ENCODE measurements around the gene CDH12.
"Not testable (repeated sequence)": the region's sequence is repeated elsewhere in the genome, so short reads cannot be mapped to it uniquely, and the experiment has no call there.

Gene CDH12

DNA sequence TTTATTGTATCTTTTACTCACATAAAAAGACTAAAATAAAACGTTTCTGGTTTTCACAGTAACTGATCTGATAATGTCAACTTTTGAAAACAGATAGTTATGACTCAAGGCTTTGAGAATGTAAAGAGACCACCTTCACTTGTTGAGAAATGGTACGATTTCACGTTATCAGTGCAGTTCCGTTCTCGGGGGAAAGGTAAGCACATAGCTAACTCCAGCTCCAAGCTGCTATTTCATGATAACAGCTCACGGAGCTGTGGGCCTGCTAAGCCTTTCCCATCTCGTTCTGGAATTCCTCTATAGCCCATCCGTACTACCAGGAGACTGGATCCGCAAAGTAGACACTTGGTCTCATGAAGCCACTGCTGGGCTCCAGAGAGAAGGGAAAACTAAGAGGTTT, 701.3 kb downstream of the CDH12 start:
- not testable (repeated sequence) for DNase-seq (ENCODE audit: low spot score)

DNA sequence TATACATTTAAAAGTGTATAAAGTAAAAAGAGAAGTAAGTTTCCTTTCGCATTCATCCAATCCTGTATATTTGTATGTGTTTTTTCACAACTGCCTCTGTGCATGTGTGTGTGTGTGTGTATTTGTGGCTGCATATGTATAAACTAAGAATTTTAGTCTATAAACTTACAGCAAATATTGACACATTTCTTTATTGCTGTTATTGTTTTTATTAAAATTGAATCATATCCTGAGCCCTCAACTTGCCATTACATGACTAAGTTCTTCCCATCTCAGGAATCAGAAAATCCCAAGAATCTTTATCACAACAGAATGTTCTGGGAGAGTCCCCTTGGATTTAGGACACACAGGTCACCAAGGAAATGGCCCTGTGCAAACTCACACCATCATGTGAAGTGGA, 712.7 kb downstream of the CDH12 start:
- DNase-seq (ENCODE audit: low spot score): not testable (repeated sequence)

- not testable (repeated sequence) for DNase-seq (ENCODE audit: low spot score)
Observed at GRCh38 chr5:22139662-22140300, 713.4 kb downstream of the CDH12 start.

- no peak for DNase-seq (ENCODE audit: low spot score)
Observed at GRCh38 chr5:22111320-22111719, 741.8 kb downstream of the CDH12 start.

DNA sequence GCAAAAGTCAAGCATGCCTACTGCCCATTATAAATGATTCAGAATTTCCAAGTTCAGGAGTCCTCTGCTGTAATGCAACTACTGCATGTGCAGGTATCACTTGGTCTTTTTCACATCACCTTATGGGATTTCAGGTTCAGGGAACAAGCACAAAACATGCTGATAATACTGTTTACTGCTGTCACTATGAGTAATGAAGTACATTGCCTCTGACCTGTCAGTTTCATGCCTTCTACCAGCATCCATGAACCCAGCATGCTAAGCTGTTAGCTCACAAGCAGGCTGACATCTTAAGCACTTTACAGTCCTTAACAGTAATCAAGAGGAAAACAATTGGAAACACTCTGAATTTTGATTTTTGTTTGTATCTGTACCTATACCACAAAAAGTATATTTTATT, 743.8 kb downstream of the CDH12 start:
- no peak for DNase-seq (ENCODE audit: low spot score)

- no peak for DNase-seq (ENCODE audit: low spot score)
Observed at GRCh38 chr5:22108545-22108944, 744.6 kb downstream of the CDH12 start.

GRCh38 chr5:22102823-22103359, 750.3 kb downstream of the CDH12 start:
- DNase-seq (ENCODE audit: low spot score): no peak

- no peak for DNase-seq (ENCODE audit: low spot score)
Observed at GRCh38 chr5:22088517-22088916, 764.6 kb downstream of the CDH12 start.

GRCh38 chr5:22079566-22079965, 773.6 kb downstream of the CDH12 start:
- no peak for DNase-seq (ENCODE audit: low spot score)

- DNase-seq (ENCODE audit: low spot score): no peak
Observed at GRCh38 chr5:22079002-22079401, 774.1 kb downstream of the CDH12 start.

GRCh38 chr5:22076586-22076985, 776.6 kb downstream of the CDH12 start:
- DNase-seq (ENCODE audit: low spot score): no peak

DNA sequence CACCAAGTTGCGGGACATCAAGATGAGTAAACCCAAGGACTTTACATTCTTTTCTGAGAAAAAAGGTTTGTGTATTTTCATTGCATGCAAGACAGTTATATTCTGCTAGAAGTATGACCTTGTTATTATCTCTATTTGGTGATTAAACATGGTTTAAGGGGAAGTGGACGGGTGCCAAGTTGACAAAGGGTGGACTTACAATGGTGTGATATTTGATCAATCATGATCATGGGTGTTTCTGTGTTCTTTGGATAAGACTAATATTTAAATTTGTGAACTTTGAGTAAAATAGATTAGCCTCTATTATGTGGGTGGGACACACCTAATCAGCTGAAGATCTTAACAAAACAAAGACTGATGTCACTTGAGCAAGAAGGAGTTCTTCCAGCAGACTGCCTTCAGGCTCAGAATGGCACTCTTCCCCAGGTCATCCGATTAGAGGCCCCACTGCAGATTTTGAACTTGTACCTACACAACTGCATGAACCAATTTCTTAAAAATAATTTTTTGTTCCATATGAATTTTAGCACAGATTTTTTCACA, 782.9 kb downstream of the CDH12 start:
- no peak for DNase-seq (ENCODE audit: low spot score)

- DNase-seq (ENCODE audit: low spot score): no peak
Observed at GRCh38 chr5:22063717-22064116, 789.4 kb downstream of the CDH12 start.

GRCh38 chr5:22058620-22059019, 794.5 kb downstream of the CDH12 start:
- no peak for DNase-seq (ENCODE audit: low spot score)

- no peak for DNase-seq (ENCODE audit: low spot score)
Observed at GRCh38 chr5:22057012-22057411, 796.1 kb downstream of the CDH12 start.

DNA sequence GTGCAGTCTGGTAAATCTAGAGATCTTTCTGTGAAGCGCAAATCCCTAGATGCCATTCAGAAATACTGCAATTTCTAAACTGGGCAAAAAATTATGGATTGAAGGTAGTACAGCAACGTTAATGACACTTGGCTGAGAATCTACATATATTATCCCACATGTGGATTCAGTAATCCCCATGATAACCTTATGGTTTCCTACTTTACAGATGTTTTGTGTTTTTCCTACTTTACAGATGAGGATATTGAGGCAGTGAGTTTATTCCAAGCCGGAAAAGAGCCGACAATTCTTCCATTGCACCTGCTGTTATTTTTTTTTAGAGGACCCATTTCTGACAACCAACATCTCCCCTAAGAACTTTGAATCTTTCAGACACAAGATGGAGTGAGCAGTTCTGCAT, 796.5 kb downstream of the CDH12 start:
- DNase-seq (ENCODE audit: low spot score): no peak

DNA sequence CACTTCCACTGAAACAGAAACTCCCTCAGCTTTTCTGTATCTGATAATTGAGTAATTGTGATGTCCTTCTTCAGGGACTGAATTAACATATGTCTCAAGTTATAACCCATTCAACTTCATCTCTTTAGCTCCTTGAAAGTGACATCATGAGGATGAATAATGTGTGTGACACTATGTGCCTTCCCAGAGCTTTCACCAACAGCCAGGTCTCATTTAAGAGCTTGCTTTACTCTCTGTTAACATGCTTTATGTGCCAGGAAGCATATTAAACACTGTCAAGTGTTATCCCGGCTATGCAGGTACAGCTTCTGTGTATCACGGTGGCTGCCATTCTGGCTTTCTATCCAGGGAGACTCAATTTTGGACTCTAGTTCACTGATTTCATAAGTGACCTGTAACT, 799.9 kb downstream of the CDH12 start:
- DNase-seq (ENCODE audit: low spot score): no peak

DNA sequence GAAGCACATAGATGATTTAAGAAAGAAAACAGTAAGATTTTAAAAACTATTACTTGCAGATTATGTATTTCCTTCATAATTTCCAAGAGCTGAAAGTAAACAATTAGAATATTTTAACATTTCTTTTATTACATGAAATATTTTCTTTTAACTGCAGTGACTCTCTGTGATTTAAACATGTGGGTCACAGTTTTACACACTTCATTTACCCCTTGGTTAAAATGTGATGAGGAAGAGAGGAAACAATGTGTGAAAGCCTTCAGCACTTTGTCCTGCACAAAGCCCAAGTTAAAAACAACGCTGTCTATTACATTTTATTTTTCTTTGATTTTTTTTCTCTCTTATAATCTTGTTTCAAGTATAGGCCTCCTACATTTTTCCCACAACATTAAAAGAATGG, 801.3 kb downstream of the CDH12 start:
- DNase-seq (ENCODE audit: low spot score): no peak

- no peak for DNase-seq (ENCODE audit: low spot score)
Observed at GRCh38 chr5:22050931-22051330, 802.2 kb downstream of the CDH12 start.

DNA sequence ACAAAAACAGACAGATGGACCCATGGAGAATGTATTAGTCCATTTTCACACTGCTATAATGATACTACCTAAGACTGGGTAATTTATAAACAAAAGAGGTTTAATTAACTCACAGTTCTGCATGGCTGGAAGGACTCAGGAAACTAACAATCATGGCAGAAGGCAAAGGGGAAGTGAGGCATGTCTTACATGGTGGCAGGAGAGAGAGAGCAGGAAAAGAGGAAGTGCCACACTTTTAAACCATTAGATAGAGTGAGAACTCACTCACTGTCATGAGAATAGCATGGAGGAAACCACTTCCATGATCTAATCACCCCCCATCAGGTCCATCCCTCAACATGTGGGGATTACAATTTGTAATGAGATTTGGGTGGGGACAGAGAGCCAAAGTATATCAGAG, 808.9 kb downstream of the CDH12 start:
- DNase-seq (ENCODE audit: low spot score): no peak

DNA sequence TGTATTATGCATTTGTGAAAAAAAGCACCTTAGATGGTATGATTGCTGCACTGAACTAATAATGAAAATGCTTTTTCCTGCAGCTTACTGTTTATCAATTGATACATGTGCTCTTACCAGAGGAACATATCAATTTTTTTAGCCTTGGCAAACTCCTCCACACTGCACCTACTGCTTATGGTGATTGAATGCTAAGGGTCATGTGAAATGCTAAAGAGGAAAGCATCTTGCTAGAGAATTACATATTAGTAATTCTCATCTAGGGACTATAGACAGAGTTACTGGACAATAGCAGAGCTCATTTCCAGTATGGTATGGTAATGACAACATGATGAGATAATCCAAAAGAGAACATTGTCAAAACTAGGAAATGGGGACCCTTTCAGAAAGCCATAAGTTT, 817.1 kb downstream of the CDH12 start:
- no peak for DNase-seq (ENCODE audit: low spot score)

- DNase-seq (ENCODE audit: low spot score): no peak
Observed at GRCh38 chr5:22033066-22033465, 820.1 kb downstream of the CDH12 start.

DNA sequence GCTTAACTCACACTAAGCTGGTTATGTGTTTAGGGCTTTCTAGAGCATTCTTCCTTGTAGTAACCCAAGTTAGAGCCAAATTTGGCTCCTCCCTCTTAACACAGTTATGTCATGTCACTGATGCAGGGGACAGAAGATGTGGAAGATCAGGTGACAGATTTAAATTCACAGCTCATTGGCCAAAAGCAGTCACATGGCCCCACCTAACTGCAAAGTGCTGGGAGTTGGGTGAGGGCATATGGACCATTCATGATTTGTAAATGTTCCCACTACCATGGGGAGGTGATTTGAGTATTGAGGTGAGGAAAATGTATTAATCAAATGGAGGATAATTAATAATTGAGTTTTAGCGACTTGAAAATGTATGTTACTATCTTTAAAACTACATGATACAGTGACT, 829.4 kb downstream of the CDH12 start:
- DNase-seq (ENCODE audit: low spot score): no peak

GRCh38 chr5:22012893-22013292, 840.3 kb downstream of the CDH12 start:
- not testable (repeated sequence) for DNase-seq (ENCODE audit: low spot score)

Measured in left forelimb (tissue), 1 donor.